Heart right ventricle (tissue), 16 donors: ENCODE data around the gene GMDS. TPM values are rescaled to one million over a fixed set of nuclear protein-coding genes. Genes with fewer than 3 reads are reported as not detected.

Experiments
- ATAC-seq, 8 donors: fragments of 200-7000 bp; cut with Tn5 transposase; one replicate each; pipeline ENCODE4 v1.9.1; 2020; ENCODE audit warnings: mild to moderate bottlenecking in 8 of 8, moderate library complexity in 8 of 8, moderate number of reproducible peaks in 1 of 8
- DNase-seq, 2 donors: peaks; one replicate each; pipeline ENCODE4 v3.0.0-alpha.2; 2020
- H3K27ac ChIP-seq, 10 donors: fragments of 200-600 bp; sonication (generic) in 2 of 10; one replicate each; pipeline versions ENCODE4 v1.5.0 to v1.8.0; 2020 to 2022; ENCODE audit warnings: mild to moderate bottlenecking in 3 of 10
- H3K27me3 ChIP-seq, 7 donors: fragments of 200-600 bp; one replicate each; pipeline ENCODE4 v1.8.0; 2021 to 2022; ENCODE audit warnings: mild to moderate bottlenecking in 2 of 7
- H3K36me3 ChIP-seq, 9 donors: fragments of 200-600 bp; sonication (generic) in 1 of 9; one replicate each; pipeline versions ENCODE4 v1.5.0 to v1.8.0; 2020 to 2022; ENCODE audit warnings: mild to moderate bottlenecking in 2 of 9
- H3K4me1 ChIP-seq, 9 donors: fragments of 200-600 bp; sonication (generic) in 1 of 9; one replicate each; pipeline versions ENCODE4 v1.5.0 to v1.8.0; 2020 to 2022; ENCODE audit warnings: mild to moderate bottlenecking in 4 of 9
- H3K4me3 ChIP-seq, 10 donors: fragments of 200-600 bp; sonication (generic) in 2 of 10; one replicate each; pipeline versions ENCODE4 v1.5.0 to v1.8.0; 2020 to 2022; ENCODE audit warnings: mild to moderate bottlenecking in 7 of 10, moderate library complexity in 2 of 10
- H3K9me3 ChIP-seq, 11 donors: fragments of 200-600 bp in 10 of 11; sonication (generic) in 2 of 11; one replicate each; pipeline versions ENCODE4 v1.5.0 to v1.8.0; 2013 to 2022; ENCODE audit warnings: mild to moderate bottlenecking in 2 of 11, control low read depth in 1 of 11, moderate library complexity in 1 of 11
- WGBS, 2 donors: extraction: QIAGEN DNeasy Blood & Tissue Kit; methylation state at CpG; one replicate each; pipeline ENCODE4 v1.1.7; 2013; ENCODE audit warnings: inconsistent platforms in 1 of 2; 5-methylcytosine and 5-hydroxymethylcytosine counted together
- intact Hi-C, 10 donors: fragments of 100-400 bp; cut with DNase I; formaldehyde crosslinking; loops; one replicate each; pipeline versions ENCODE4 v1.11.1 to v1.14.2; 2022
- polyA plus RNA-seq, 2 donors: library from polyadenylated mRNA; stranded (reverse); fragments of 200-250 nt; gene quantifications; one replicate each; pipeline ENCODE4 v1.2.3, GENCODE V29; 2013
- total RNA-seq, 10 donors: library from RNA; stranded (reverse); fragmentation: NEBNext Ultra II Directional in 3 of 10; extraction: Animal tissue kit (Norgen Biotek cat#: 25700) in 3 of 10; gene quantifications; one replicate each; pipeline versions ENCODE4 v1.2.1 to v1.2.4, GENCODE V29; 2021 to 2023
- TF ChIP-seq, protein P1 (sequence below), 9 donors: fragments of 200-600 bp; sonication (generic) in 2 of 9; IDR thresholded peaks; one replicate each; pipeline versions ENCODE4 v1.5.0 to v1.8.0; 2021 to 2022; ENCODE audit warnings: antibody characterized with exemption in 9 of 9, mild to moderate bottlenecking in 5 of 9, moderate library complexity in 1 of 9
- donor health status: Arrhythmogenic right ventricular cardiomyopathy.
- donor health status: ischemic (EF 13 %, LVEDD 7.1; RV severe dilation, severe dysfunction).
- donor health status: healthy with polysubstance abuse.
- donor health status: DM: no; HTN: yes; CAD: no.
- donor health status: DM: no; HTN: no; CAD: no.
- donor health status: ischemic (EF 25% LVEDD 6.9; RV normal size, moderate dysfunction).
- donor health status: ischemic (EF 25% LVEDD 5.7; RV mildly dilated, moderate dysfunction).
- donor health status: healthy.
- donor health status: DM: yes; HTN: yes; CAD: no.
- donor health status: Ischemic cardiomyopathy.
- donor health status: ischemic (EF 35%, LVEDD 5.7; RV mildly dilated, moderate dysfunction).
- donor health status: nonischemic (EF 11% LVEDD 7.7; RV severe dilation, severe dysfunction).
- donor health status: DM: yes; HTN: yes; CAD: no.
- donor health status: PGD.
- donor health status: ischemic (EF 29% LVEDD 5.4; RV normal size, mild dysfunction).
- donor health status: nonischemic (EF 23%, LVEDD 6.1; RV moderate dilation, normal function).

The GMDS gene
- total and polyA plus RNA-seq, 12 donors = 5.0 to 10.6 (median 6.9) TPM

DNA sequence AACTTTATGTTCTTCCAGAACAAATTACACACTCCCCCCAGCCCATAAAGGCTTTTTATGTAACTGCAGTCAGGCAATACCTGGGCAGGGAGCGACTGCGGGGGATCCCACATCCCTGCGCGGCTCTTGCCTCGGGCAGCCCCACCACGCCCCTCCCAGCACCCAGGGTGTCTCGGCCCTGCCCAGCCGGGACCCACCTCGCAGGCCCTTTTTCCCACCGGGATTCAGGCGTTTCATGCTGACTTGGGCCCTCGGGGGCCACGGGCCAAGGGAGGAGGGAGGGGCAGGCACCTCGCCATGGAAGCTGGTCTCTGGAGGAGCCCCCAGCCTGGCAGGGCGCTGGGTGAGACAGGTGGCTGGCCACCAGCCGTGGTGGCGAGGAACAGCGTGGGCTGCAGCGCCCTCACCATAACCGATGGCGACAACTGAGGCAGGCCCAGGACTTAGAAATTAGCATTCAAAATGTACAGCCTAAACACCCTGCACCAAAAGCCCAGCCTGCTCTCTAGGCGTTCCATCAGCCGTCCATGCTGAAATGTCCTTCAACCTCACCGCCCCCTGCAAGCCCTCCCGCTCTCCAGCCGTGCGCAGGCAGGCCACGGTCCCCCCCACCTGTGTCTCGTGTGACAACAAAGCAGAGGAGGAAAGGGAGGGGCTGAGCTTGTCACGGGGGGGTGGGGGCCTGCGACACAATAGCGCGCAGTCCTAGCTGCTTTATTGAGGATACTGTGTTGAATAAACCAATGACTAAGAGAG, 650.8 kb downstream of the GMDS start:
- 74 to 76% methylated on average over 33 of the region's 33 CpGs for WGBS, 2 donors
- peaks cover 0 to 11% (median 7%) of the 10 kb centered on the region in 9 donors for H3K4me1 ChIP-seq
- no peaks in the 10 kb centered on the region for H3K9me3 ChIP-seq
- H3K36me3 ChIP-seq = no peaks in the 10 kb centered on the region
- H3K27ac ChIP-seq = no peak overlapping the region
- intact Hi-C loops = loop anchor here in 8 of 10 donors (5.0 to 10.0 kb wide), 11 partner anchors 603 to 1158 kb away; partner anchors contain the start of gene MYLK4 (in 2 of the 8)
- TF ChIP-seq, protein P1, sequence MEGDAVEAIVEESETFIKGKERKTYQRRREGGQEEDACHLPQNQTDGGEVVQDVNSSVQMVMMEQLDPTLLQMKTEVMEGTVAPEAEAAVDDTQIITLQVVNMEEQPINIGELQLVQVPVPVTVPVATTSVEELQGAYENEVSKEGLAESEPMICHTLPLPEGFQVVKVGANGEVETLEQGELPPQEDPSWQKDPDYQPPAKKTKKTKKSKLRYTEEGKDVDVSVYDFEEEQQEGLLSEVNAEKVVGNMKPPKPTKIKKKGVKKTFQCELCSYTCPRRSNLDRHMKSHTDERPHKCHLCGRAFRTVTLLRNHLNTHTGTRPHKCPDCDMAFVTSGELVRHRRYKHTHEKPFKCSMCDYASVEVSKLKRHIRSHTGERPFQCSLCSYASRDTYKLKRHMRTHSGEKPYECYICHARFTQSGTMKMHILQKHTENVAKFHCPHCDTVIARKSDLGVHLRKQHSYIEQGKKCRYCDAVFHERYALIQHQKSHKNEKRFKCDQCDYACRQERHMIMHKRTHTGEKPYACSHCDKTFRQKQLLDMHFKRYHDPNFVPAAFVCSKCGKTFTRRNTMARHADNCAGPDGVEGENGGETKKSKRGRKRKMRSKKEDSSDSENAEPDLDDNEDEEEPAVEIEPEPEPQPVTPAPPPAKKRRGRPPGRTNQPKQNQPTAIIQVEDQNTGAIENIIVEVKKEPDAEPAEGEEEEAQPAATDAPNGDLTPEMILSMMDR (IDR thresholded peaks at IDR 0.05) = no peak
- no peak overlapping the region for H3K4me3 ChIP-seq
- DNase-seq (no peak), ATAC-seq (peak in 2 of 8 donors; percentile 27 to 39)
- peaks cover 4 to 66% (median 39%) of the 10 kb centered on the region in 7 donors for H3K27me3 ChIP-seq

DNA sequence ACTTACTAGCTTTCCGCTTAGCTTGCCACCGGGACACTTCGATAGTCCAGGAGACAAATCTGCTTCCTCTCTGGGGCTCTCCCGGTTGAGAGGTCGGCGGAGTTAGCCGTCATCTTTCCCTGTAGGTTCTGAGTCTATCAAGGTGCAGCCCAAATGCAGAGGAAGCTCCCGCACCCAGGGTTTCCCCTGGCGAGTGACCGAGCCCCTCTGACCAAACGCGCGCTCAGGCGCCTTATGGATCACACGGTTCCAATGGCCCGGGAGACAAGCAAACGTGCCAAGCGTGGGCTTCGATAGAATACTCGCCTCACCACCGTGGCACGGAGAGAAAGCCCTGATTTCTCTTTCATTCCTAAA, 651.5 kb downstream of the GMDS start:
- 65 to 72% methylated on average over 22 of the region's 22 CpGs for WGBS, 2 donors
- no peaks in the 10 kb centered on the region for H3K36me3 ChIP-seq
- ATAC-seq = no peak
- no peak overlapping the region for H3K27ac ChIP-seq
- no peak overlapping the region for H3K4me3 ChIP-seq
- no peak for DNase-seq
- no peaks in the 10 kb centered on the region for H3K9me3 ChIP-seq
- TF ChIP-seq, protein P1 (IDR thresholded peaks at IDR 0.05) = no peak
- peaks cover 4 to 59% (median 33%) of the 10 kb centered on the region in 7 donors for H3K27me3 ChIP-seq
- intact Hi-C loops = loop anchor here in 2 of 10 donors (10.0 kb wide), 2 partner anchors 851 to 1101 kb away; no protein-coding TSS in a partner anchor
- H3K4me1 ChIP-seq = peaks cover 0 to 11% (median 7%) of the 10 kb centered on the region in 9 donors

DNA sequence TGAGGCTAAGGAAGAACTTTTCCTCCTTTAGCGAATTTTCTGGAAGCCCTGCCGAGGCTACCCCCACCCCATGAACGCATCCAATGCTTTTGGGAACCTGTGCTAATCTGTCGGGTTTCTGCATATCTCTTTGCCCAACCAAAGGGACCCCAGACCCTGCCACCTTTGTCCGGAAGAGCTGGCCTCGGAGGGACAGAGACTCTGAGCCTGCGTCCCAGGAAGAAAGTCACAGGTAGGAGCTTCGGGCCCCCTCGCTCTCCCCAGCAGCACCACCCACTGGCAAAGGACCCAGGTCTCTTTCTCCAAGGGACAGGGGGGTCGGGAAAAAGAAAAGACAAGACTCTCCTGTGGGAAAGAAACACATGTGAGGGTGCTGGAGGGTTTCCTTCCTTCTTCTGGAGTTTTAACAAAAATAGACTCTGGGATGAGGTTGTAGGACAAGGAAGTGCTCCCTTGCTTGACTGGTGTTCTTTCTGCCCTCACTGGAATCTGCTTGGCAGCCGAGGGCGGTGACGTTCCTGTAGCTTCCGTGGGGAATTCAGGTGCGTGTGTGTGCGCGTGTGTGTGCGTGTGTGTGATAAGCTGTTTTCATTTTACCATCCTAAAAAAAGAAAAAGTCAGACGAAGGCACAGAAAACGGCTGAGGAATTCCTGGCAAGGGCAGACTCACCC, 652.0 kb downstream of the GMDS start:
- 60 to 61% methylated on average over 20 of the region's 20 CpGs for WGBS, 2 donors
- intact Hi-C loops = loop anchor here in 2 of 10 donors (10.0 kb wide), 2 partner anchors 851 to 1101 kb away; no protein-coding TSS in a partner anchor
- Histone ChIP-seq H3K36me3 (no peaks in the 10 kb centered on the region), H3K27me3 (peaks cover 4 to 54% (median 28%) of the 10 kb centered on the region in 7 donors), H3K9me3 (no peaks in the 10 kb centered on the region), H3K4me1 (peaks cover 0 to 11% (median 7%) of the 10 kb centered on the region in 9 donors), H3K4me3 (no peak overlapping the region), H3K27ac (no peak overlapping the region)
- DNase-seq (no peak), ATAC-seq (no peak)
- TF ChIP-seq, protein P1 (IDR thresholded peaks at IDR 0.05) = no peak

DNA sequence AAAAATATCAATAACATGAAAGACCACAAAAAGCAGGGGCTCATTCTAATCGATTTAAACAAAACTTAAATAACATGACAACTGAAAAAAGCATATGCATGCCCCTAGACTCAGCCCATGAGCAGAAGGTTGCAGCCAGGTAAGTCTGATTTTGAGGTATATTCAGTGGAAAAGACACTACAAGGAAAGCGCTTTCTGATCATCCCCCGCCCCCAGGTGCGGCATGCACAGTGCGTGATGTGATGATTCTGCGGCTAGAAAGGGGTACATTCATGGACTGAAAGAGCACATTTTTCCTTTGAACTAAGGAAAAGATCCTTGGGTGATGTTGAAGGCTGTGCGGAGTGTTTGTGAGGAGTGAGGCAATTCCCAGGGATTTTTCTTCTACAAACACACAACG, 652.6 kb downstream of the GMDS start:
- Histone ChIP-seq H3K27me3 (peaks cover 4 to 50% (median 28%) of the 10 kb centered on the region in 7 donors), H3K4me3 (no peak overlapping the region), H3K9me3 (no peaks in the 10 kb centered on the region), H3K36me3 (no peaks in the 10 kb centered on the region), H3K27ac (no peak overlapping the region), H3K4me1 (peaks cover 0 to 11% (median 7%) of the 10 kb centered on the region in 9 donors)
- WGBS, 2 donors = 88 to 90% methylated on average over 8 of the region's 8 CpGs
- TF ChIP-seq, protein P1 (IDR thresholded peaks at IDR 0.05) = no peak
- intact Hi-C loops = loop anchor here in 2 of 10 donors (10.0 kb wide), 2 partner anchors 852 to 1102 kb away; no protein-coding TSS in a partner anchor
- ATAC-seq = no peak
- no peak for DNase-seq
